PC-3 (cell line): Measurements from ENCODE around the gene HOXD4. TPM values are rescaled to one million over a fixed set of nuclear protein-coding genes. Genes with fewer than 3 reads are reported as not detected.

Experiments
- ATAC-seq: fragments of 200-7000 bp; cut with Tn5 transposase; 2 replicates; pipeline ENCODE4 v1.9.1; 2020; ENCODE audit warnings: mild to moderate bottlenecking, moderate library complexity
- BruUV-seq: library from RNA; stranded (reverse); fragments of 400-500 nt; replicated peaks from 2 replicates; lab custom pipeline; 2021; lab: Mats Ljungman, UMichigan
- CTCF ChIA-PET: fragments of 300-600 bp; sonication (Branson Sonifier 250); formaldehyde crosslinking; loops from one replicate; lab custom pipeline; 2022; ENCODE audit warnings: antibody characterized with exemption; lab: Charles Lee
- POLR2A ChIA-PET: fragments of 300-600 bp; sonication (Branson Sonifier 250); formaldehyde crosslinking; loops from one replicate; lab custom pipeline; 2022; ENCODE audit warnings: antibody characterized with exemption; ENCODE audit not compliant: unreplicated experiment; lab: Charles Lee
- DNase-seq: peaks from one replicate; pipeline ENCODE4 v3.0.0-alpha.2; 2015
- H2AFZ ChIP-seq: fragments of 300-600 bp; sonication (generic); 2 replicates; pipeline ENCODE4 v1.6.0; 2016; ENCODE audit warnings: antibody characterized with exemption, low read length
- H3F3A ChIP-seq: fragments of 300-600 bp; sonication (generic); one replicate; pipeline ENCODE4 v1.6.0; 2017; ENCODE audit warnings: antibody characterized with exemption, low read length, control low read depth, mild to moderate bottlenecking; ENCODE audit not compliant: unreplicated experiment
- H3K27ac ChIP-seq: fragments of 300-600 bp; sonication (generic); 2 replicates; pipeline ENCODE4 v1.5.1; 2016; ENCODE audit warnings: mild to moderate bottlenecking, low read length
- H3K27me3 ChIP-seq: fragments of 300-600 bp; sonication (generic); 2 replicates; pipeline ENCODE4 v1.6.1; 2016; ENCODE audit warnings: low read length, mixed read lengths
- H3K36me3 ChIP-seq: fragments of 300-600 bp; sonication (generic); 2 replicates; pipeline ENCODE4 v1.6.1; 2016; ENCODE audit warnings: low read depth, mixed run types, low read length, mixed read lengths
- H3K4me1 ChIP-seq: fragments of 300-600 bp; sonication (generic); 2 replicates; pipeline ENCODE4 v1.5.1; 2016; ENCODE audit warnings: low read length; ENCODE audit not compliant: insufficient read depth
- H3K4me2 ChIP-seq: fragments of 300-600 bp; sonication (generic); 2 replicates; pipeline ENCODE4 v1.6.0; 2016; ENCODE audit warnings: low read length
- H3K4me3 ChIP-seq: fragments of 300-600 bp; sonication (generic); 2 replicates; pipeline ENCODE4 v1.5.1; 2016; ENCODE audit warnings: mild to moderate bottlenecking, low read length, mixed read lengths
- H3K79me2 ChIP-seq: fragments of 300-600 bp; sonication (generic); 2 replicates; pipeline ENCODE4 v1.6.1; 2017; ENCODE audit warnings: low read length, mixed read lengths
- H3K9ac ChIP-seq: fragments of 300-600 bp; sonication (generic); 2 replicates; pipeline ENCODE4 v1.6.0; 2016; ENCODE audit warnings: mild to moderate bottlenecking, low read length
- H3K9me2 ChIP-seq: fragments of 300-600 bp; sonication (generic); replicated peaks from 2 replicates; pipeline ENCODE4 v1.6.1; 2016; ENCODE audit warnings: mixed run types, low read length, mixed read lengths
- H3K9me3 ChIP-seq: fragments of 300-600 bp; sonication (generic); 2 replicates; pipeline ENCODE4 v1.6.1; 2016; ENCODE audit warnings: low read length, mixed read lengths
- H4K20me1 ChIP-seq: fragments of 300-600 bp; sonication (generic); 2 replicates; pipeline ENCODE4 v1.6.1; 2016; ENCODE audit warnings: low read length, mixed read lengths
- CTCF ChIP-seq: fragments of 300-600 bp; sonication (generic); conservative IDR thresholded peaks from 2 replicates; pipeline ENCODE4 v1.5.1; 2017; ENCODE audit warnings: antibody characterized with exemption, low read depth, mild to moderate bottlenecking, low read length
- EZH2 ChIP-seq: fragments of 300-600 bp; sonication (generic); IDR thresholded peaks from one replicate; pipeline ENCODE4 v1.6.1; 2017; ENCODE audit warnings: antibody characterized with exemption, mild to moderate bottlenecking, low read length; ENCODE audit not compliant: unreplicated experiment
- EZH2phosphoT487 ChIP-seq: fragments of 300-600 bp; sonication (generic); IDR thresholded peaks from 2 replicates; pipeline ENCODE4 v1.6.1; 2018; ENCODE audit warnings: mild to moderate bottlenecking, antibody characterized with exemption, low read length, borderline replicate concordance
- intact Hi-C: fragments of 100-400 bp; cut with micrococcal nuclease; formaldehyde crosslinking; loops from 2 replicates; pipeline ENCODE4 v1.9.0; 2023
- total RNA-seq: library from RNA; depleted of rRNA; stranded (reverse); fragments of >200 nt; gene quantifications from 2 replicates; pipeline ENCODE4 v1.2.3, GENCODE V29; 2014

Gene HOXD4
- total RNA-seq, 1 experiment from 2014 or later: 0.29 TPM

DNA sequence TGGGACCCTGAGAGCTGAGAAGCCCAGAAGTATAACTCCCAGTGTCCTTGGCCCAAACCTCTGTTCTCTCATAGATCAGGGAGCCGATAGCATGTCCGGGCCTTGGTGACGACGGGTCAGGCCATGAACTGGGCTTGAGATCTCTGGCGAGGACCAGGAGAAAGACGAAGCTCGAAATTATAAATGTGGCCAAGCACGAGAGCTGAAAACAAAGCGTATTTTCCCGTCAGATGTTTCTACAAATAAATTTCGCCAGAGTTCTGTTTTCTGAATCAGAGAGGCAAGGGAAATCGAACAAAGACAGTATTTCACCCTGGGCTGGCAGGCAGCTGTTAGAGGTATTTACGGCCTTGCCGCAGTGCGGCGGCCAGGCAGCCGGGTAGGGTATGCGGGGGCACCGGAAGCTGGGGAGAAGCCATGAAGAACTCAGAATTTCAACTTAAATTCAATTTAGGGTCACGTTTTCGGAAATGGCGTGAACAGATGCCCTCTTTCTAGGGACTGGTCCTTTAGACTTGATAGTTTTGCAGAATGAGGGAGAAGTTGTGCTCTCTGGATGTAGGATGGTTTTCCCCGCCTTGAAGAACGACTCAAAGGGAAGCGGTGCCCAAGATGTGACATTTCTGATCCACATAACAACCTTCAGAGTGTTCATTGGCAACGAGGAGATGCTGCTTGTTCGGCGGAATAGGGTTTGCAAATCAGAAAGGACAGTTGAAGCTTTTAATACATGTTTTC lies 12.3 kb upstream of the HOXD4 start:
- H3K9me2 ChIP-seq: no peaks in the 10 kb centered on the region
- H3K36me3 ChIP-seq: no peaks in the 10 kb centered on the region
- peaks cover 4% of the 10 kb centered on the region for H3F3A ChIP-seq
- no peak overlapping the region for H2AFZ ChIP-seq
- no peak overlapping the region for H3K4me2 ChIP-seq
- no peak overlapping the region for H3K9ac ChIP-seq
- ChIA-PET POLR2A (no interaction called here), CTCF (interaction anchor here (1.0 to 2.1 kb wide), 2 partner anchors 316 to 513 kb away, joined by 4 to 52 read pairs; no protein-coding TSS in a partner anchor)
- no TSS peak for BruUV-seq
- TF ChIP-seq EZH2 (no peak), EZH2phosphoT487 (no peak), CTCF (no peak)
- intact Hi-C loops: no loop called here
- ATAC-seq: no peak
- peaks cover 21% of the 10 kb centered on the region for H3K79me2 ChIP-seq
- no peaks in the 10 kb centered on the region for H3K9me3 ChIP-seq
- DNase-seq: no peak
- H4K20me1 ChIP-seq: no peaks in the 10 kb centered on the region
- no peak overlapping the region for H3K4me3 ChIP-seq
- peaks cover 17% of the 10 kb centered on the region for H3K4me1 ChIP-seq
- H3K27me3 ChIP-seq: no peaks in the 10 kb centered on the region
- H3K27ac ChIP-seq: no peak overlapping the region

GRCh38 chr2:176139661-176140512 lies 11.5 kb upstream of the HOXD4 start:
- peak overlapping the region; percentile 69; the same call in 1 of the 2 replicates for H3K9ac ChIP-seq

More at GRCh38 chr2:176139661-176140512, 11.5 kb upstream of the HOXD4 start:
- Histone ChIP-seq H3F3A (no peaks in the 10 kb centered on the region), H3K79me2 (peaks cover 21% of the 10 kb centered on the region), H4K20me1 (no peaks in the 10 kb centered on the region), H2AFZ (peak overlapping the region; percentile 74; the same call in 1 of the 2 replicates), H3K36me3 (no peaks in the 10 kb centered on the region), H3K4me2 (peak overlapping the region; percentile 84), H3K9me2 (no peaks in the 10 kb centered on the region), H3K4me3 (peak overlapping the region; percentile 75), H3K4me1 (peaks cover 17% of the 10 kb centered on the region), H3K9me3 (no peaks in the 10 kb centered on the region), H3K27ac (no peak overlapping the region), H3K27me3 (no peaks in the 10 kb centered on the region)
- TF ChIP-seq EZH2: no peak
- TF ChIP-seq CTCF: no peak
- TF ChIP-seq EZH2phosphoT487: no peak
- DNase-seq: no peak
- no peak for ATAC-seq
- no TSS peak for BruUV-seq
- intact Hi-C loops: loop anchor here (1.0 to 5.0 kb wide), 5 partner anchors 187 to 512 kb away; no protein-coding TSS in a partner anchor
- CTCF ChIA-PET: interaction anchor here (0.6 to 2.1 kb wide), 12 partner anchors 192 to 1584 kb away, joined by 3 to 52 read pairs (median 9); no protein-coding TSS in a partner anchor
- POLR2A ChIA-PET: interaction anchor here (0.6 kb wide), 1 partner anchor 308 kb away, joined by 13 read pairs; no protein-coding TSS in a partner anchor
